HCT116 (cell line): ENCODE data around the gene SPTBN4. TPM values are rescaled to one million over a fixed set of nuclear protein-coding genes. Genes with fewer than 3 reads are reported as not detected.

Source experiments
- ATAC-seq: fragments of 200-7000 bp; cut with Tn5 transposase; 2 replicates; pipeline ENCODE4 v1.9.1; 2020; ENCODE audit warnings: mild to moderate bottlenecking, moderate library complexity
- BruUV-seq: library from RNA; stranded (reverse); fragments of 400-500 nt; replicated peaks from 2 replicates; lab custom pipeline; 2021; lab: Mats Ljungman, UMichigan
- CTCF ChIA-PET: fragments of 300-600 bp; sonication (Branson Sonifier 250); formaldehyde crosslinking; loops from one replicate; lab custom pipeline; 2021; ENCODE audit warnings: antibody characterized with exemption; lab: Charles Lee
- POLR2A ChIA-PET: fragments of 300-600, 350-600 bp; sonication (Branson Sonifier 250); formaldehyde crosslinking; loops from one replicate; lab custom pipeline; 2021; ENCODE audit warnings: antibody characterized with exemption; lab: Charles Lee
- RAD21 ChIA-PET, 2 experiments: fragments of 300-600 bp; sonication (Branson Sonifier 250); formaldehyde crosslinking; loops; one replicate each; lab custom pipeline; 2023; ENCODE audit warnings: low total read pairs in 2 of 2; ENCODE audit not compliant: uncharacterized antibody in 2 of 2, unreplicated experiment in 2 of 2, low non-redundant PET in 1 of 2; lab: Charles Lee
- DNase-seq: peaks from one replicate; pipeline ENCODE4 v3.0.0-alpha.2; 2010; ENCODE audit warnings: low read depth, low spot score
- H2AFZ ChIP-seq: fragments of 200-600 bp; shearing (Covaris generic), sonication (generic); 2 replicates; pipeline ENCODE4 v1.6.1; 2017; ENCODE audit warnings: low read depth, mixed run types, mixed read lengths, antibody characterized with exemption, low read length; ENCODE audit not compliant: poor library complexity, severe bottlenecking
- H3K27ac ChIP-seq: 2 replicates; pipeline ENCODE4 v1.5.1; 2012; ENCODE audit warnings: low read depth, low read length
- H3K27me3 ChIP-seq: fragments of 200-600 bp; sonication (generic); 2 replicates; pipeline ENCODE4 v1.6.1; 2016; ENCODE audit warnings: mixed run types, low read length, mixed read lengths; ENCODE audit not compliant: insufficient read depth
- H3K36me3 ChIP-seq, 2 experiments: fragments of 200-500 bp in 1 of 2; fragments of 200-600 bp in 1 of 2; sonication (Bioruptor generic) in 1 of 2; sonication (generic) in 1 of 2; 2 replicates each; pipeline versions ENCODE4 v1.5.1 to v1.6.1; 2014 to 2016; ENCODE audit warnings: low read length in 2 of 2, inconsistent platforms in 1 of 2, mixed read lengths in 1 of 2, mixed run types in 1 of 2; ENCODE audit not compliant: insufficient read depth in 2 of 2, control insufficient read depth in 1 of 2
- H3K4me1 ChIP-seq, 2 experiments: fragments of 200-600 bp in 1 of 2; sonication (generic) in 1 of 2; 2 replicates each; pipeline versions ENCODE4 v1.5.1 to v1.6.1; 2012 to 2017; ENCODE audit warnings: low read length in 2 of 2, inconsistent platforms in 1 of 2, mild to moderate bottlenecking in 1 of 2, mixed read lengths in 1 of 2, mixed run types in 1 of 2, moderate library complexity in 1 of 2; ENCODE audit not compliant: insufficient read depth in 2 of 2, control insufficient read depth in 1 of 2
- H3K4me2 ChIP-seq: fragments of 200-600 bp; sonication (generic); 2 replicates; pipeline ENCODE4 v1.6.1; 2017; ENCODE audit warnings: mixed run types, low read length, mixed read lengths
- H3K4me3 ChIP-seq, 2 experiments: fragments of 200-600 bp in 1 of 2; sonication (generic) in 1 of 2; replicated peaks in 1 of 2; 2 replicates each; pipeline ENCODE4 v1.5.1; 2011 to 2016; ENCODE audit warnings: low read length in 2 of 2, control low read depth in 1 of 2, low read depth in 1 of 2, mild to moderate bottlenecking in 1 of 2, mixed read lengths in 1 of 2, mixed run types in 1 of 2
- H3K79me2 ChIP-seq: fragments of 200-600 bp; sonication (generic); 2 replicates; pipeline ENCODE4 v1.6.1; 2017; ENCODE audit warnings: mild to moderate bottlenecking, mixed run types, low read length, moderate library complexity, mixed read lengths; ENCODE audit not compliant: insufficient read depth
- H3K9ac ChIP-seq: fragments of 200-600 bp; sonication (generic); 2 replicates; pipeline ENCODE4 v1.6.1; 2016; ENCODE audit warnings: low read length, mixed read lengths
- H3K9me2 ChIP-seq: fragments of 200-600 bp; sonication (generic), shearing (Covaris generic); 2 replicates; pipeline ENCODE4 v1.6.1; 2017; ENCODE audit warnings: mixed run types, mild to moderate bottlenecking, moderate library complexity; ENCODE audit not compliant: insufficient read depth
- H3K9me3 ChIP-seq, 2 experiments: fragments of 200-500 bp in 1 of 2; fragments of 200-600 bp in 1 of 2; sonication (Bioruptor generic) in 1 of 2; sonication (generic) in 1 of 2; 2 replicates each; pipeline ENCODE4 v1.6.1; 2014 to 2017; ENCODE audit warnings: low read length in 2 of 2, mixed read lengths in 2 of 2, inconsistent platforms in 1 of 2, low read depth in 1 of 2, mild to moderate bottlenecking in 1 of 2, mixed run types in 1 of 2, moderate library complexity in 1 of 2; ENCODE audit not compliant: control insufficient read depth in 1 of 2, insufficient read depth in 1 of 2
- H4K20me1 ChIP-seq: fragments of 200-600 bp; sonication (generic), shearing (Covaris generic); 2 replicates; pipeline ENCODE4 v1.6.1; 2017; ENCODE audit warnings: mixed run types, mild to moderate bottlenecking, moderate library complexity; ENCODE audit not compliant: insufficient read depth
- CBX3 ChIP-seq: IDR thresholded peaks from 2 replicates; pipeline ENCODE4 v1.6.1; 2012; ENCODE audit warnings: low read depth
- CEBPB ChIP-seq: IDR thresholded peaks from 2 replicates; pipeline ENCODE4 v1.6.1; 2012; ENCODE audit warnings: low read depth
- CTCF ChIP-seq, 3 experiments: fragments of 200-600 bp in 1 of 3; sonication (generic) in 1 of 3; IDR thresholded peaks in 2 of 3; conservative IDR thresholded peaks in 1 of 3; 2 replicates each; pipeline ENCODE4 v1.5.1; 2012 to 2017; ENCODE audit warnings: low read depth in 2 of 3, low read length in 2 of 3, antibody characterized with exemption in 1 of 3, borderline replicate concordance in 1 of 3, control low read depth in 1 of 3, mild to moderate bottlenecking in 1 of 3, mixed read lengths in 1 of 3, mixed run types in 1 of 3, moderate library complexity in 1 of 3; ENCODE audit not compliant: insufficient read depth in 1 of 3
- EGR1 ChIP-seq: IDR thresholded peaks from 2 replicates; pipeline ENCODE4 v1.6.1; 2012; ENCODE audit warnings: low read depth
- ELF1 ChIP-seq: IDR thresholded peaks from 2 replicates; pipeline ENCODE4 v1.6.1; 2012; ENCODE audit warnings: low read depth, borderline replicate concordance
- EZH2 ChIP-seq: fragments of 200-600 bp; sonication (generic); IDR thresholded peaks from 2 replicates; pipeline ENCODE4 v1.6.1; 2017; ENCODE audit warnings: antibody characterized with exemption, mixed run types
- EZH2phosphoT487 ChIP-seq: fragments of 200-600 bp; IDR thresholded peaks from 2 replicates; pipeline ENCODE4 v1.6.1; 2018; ENCODE audit warnings: antibody characterized with exemption, borderline replicate concordance
- FOSL1 ChIP-seq: IDR thresholded peaks from 2 replicates; pipeline ENCODE4 v1.6.1; 2012; ENCODE audit warnings: low read depth
- JUND ChIP-seq: IDR thresholded peaks from 2 replicates; pipeline ENCODE4 v1.6.1; 2012
- MAX ChIP-seq: IDR thresholded peaks from 2 replicates; pipeline ENCODE4 v1.6.1; 2012
- POLR2AphosphoS5 ChIP-seq: IDR thresholded peaks from 2 replicates; pipeline ENCODE4 v1.6.1; 2011; ENCODE audit warnings: mild to moderate bottlenecking, low read depth, low read length, moderate library complexity
- RAD21 ChIP-seq: IDR thresholded peaks from 2 replicates; pipeline ENCODE4 v1.6.1; 2012; ENCODE audit warnings: low read depth, mild to moderate bottlenecking
- SIN3A ChIP-seq: IDR thresholded peaks from 2 replicates; pipeline ENCODE4 v1.6.1; 2012; ENCODE audit warnings: low read depth
- SP1 ChIP-seq: IDR thresholded peaks from 2 replicates; pipeline ENCODE4 v1.6.1; 2012; ENCODE audit warnings: low read depth
- TCF7L2 ChIP-seq: IDR thresholded peaks from 2 replicates; pipeline ENCODE4 v1.7.0; 2011; ENCODE audit warnings: borderline replicate concordance, inconsistent platforms; ENCODE audit not compliant: insufficient read depth, insufficient read length; ENCODE audit errors: extremely low read depth
- YY1 ChIP-seq: IDR thresholded peaks from 2 replicates; pipeline ENCODE4 v1.6.1; 2011; ENCODE audit warnings: low read length, low read depth, moderate library complexity, mild to moderate bottlenecking; ENCODE audit not compliant: insufficient replicate concordance; ENCODE audit errors: extremely low read depth
- intact Hi-C: fragments of 100-400 bp; cut with micrococcal nuclease; formaldehyde crosslinking; loops from 2 replicates; pipeline ENCODE4 v1.10.0; 2022
- total RNA-seq: library from RNA; stranded (reverse); gene quantifications from one replicate; pipeline ENCODE4 v1.2.1, GENCODE V29; 2021; ENCODE audit not compliant: unreplicated experiment
- TF ChIP-seq, protein P1 (sequence below): IDR thresholded peaks from 2 replicates; pipeline ENCODE4 v1.6.1; 2012
- TF ChIP-seq, protein P2 (sequence below): IDR thresholded peaks from 2 replicates; pipeline ENCODE4 v1.6.1; 2012; ENCODE audit warnings: low read depth

Gene SPTBN4
- total RNA-seq, 1 experiment from 2014 or later: 4.6 TPM

GRCh38 chr19:40553885-40554857, 87.4 kb downstream of the SPTBN4 start:
- Histone ChIP-seq H3K4me3 (no peak overlapping the region), H2AFZ (no peak overlapping the region), H4K20me1 (no peaks in the 10 kb centered on the region), H3K4me1 (peaks cover 4 to 5% of the 10 kb centered on the region in 2 experiments), H3K4me2 (no peak overlapping the region), H3K27me3 (no peaks in the 10 kb centered on the region), H3K9me3 (no peaks in the 10 kb centered on the region), H3K9me2 (no peaks in the 10 kb centered on the region), H3K9ac (no peak overlapping the region), H3K27ac (no peak overlapping the region; the same call in 1 of the 2 replicates), H3K36me3 (no peaks in the 10 kb centered on the region), H3K79me2 (no peaks in the 10 kb centered on the region)
- ATAC-seq (no peak), DNase-seq (no peak)
- TF ChIP-seq EZH2: no peak
- no peak for TF ChIP-seq EGR1
- TF ChIP-seq ELF1: no peak
- no peak for TF ChIP-seq SP1
- no peak for TF ChIP-seq MAX
- no peak for TF ChIP-seq POLR2AphosphoS5
- no peak for TF ChIP-seq CEBPB
- no peak for TF ChIP-seq CBX3
- TF ChIP-seq, protein P1, sequence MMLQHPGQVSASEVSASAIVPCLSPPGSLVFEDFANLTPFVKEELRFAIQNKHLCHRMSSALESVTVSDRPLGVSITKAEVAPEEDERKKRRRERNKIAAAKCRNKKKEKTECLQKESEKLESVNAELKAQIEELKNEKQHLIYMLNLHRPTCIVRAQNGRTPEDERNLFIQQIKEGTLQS: no peak
- no peak for TF ChIP-seq FOSL1
- TF ChIP-seq, protein P2, sequence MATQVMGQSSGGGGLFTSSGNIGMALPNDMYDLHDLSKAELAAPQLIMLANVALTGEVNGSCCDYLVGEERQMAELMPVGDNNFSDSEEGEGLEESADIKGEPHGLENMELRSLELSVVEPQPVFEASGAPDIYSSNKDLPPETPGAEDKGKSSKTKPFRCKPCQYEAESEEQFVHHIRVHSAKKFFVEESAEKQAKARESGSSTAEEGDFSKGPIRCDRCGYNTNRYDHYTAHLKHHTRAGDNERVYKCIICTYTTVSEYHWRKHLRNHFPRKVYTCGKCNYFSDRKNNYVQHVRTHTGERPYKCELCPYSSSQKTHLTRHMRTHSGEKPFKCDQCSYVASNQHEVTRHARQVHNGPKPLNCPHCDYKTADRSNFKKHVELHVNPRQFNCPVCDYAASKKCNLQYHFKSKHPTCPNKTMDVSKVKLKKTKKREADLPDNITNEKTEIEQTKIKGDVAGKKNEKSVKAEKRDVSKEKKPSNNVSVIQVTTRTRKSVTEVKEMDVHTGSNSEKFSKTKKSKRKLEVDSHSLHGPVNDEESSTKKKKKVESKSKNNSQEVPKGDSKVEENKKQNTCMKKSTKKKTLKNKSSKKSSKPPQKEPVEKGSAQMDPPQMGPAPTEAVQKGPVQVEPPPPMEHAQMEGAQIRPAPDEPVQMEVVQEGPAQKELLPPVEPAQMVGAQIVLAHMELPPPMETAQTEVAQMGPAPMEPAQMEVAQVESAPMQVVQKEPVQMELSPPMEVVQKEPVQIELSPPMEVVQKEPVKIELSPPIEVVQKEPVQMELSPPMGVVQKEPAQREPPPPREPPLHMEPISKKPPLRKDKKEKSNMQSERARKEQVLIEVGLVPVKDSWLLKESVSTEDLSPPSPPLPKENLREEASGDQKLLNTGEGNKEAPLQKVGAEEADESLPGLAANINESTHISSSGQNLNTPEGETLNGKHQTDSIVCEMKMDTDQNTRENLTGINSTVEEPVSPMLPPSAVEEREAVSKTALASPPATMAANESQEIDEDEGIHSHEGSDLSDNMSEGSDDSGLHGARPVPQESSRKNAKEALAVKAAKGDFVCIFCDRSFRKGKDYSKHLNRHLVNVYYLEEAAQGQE: no peak
- TF ChIP-seq EZH2phosphoT487: no peak
- TF ChIP-seq JUND: no peak
- no peak for TF ChIP-seq TCF7L2
- TF ChIP-seq YY1: no peak
- no peak for TF ChIP-seq RAD21
- no peak for TF ChIP-seq SIN3A
- TF ChIP-seq CTCF (IDR thresholded peaks at IDR 0.05 in 2 of 3, conservative IDR thresholded peaks at IDR 0.05 in 1 of 3; ENCODE audit: borderline replicate concordance in 1 of 3, insufficient read depth in 1 of 3, low read depth in 2 of 3, low read length in 2 of 3): no peak
- no TSS peak for BruUV-seq
- POLR2A ChIA-PET: no interaction called here
- intact Hi-C loops: no loop called here
- CTCF ChIA-PET: interaction anchor here (0.6 kb wide), 1 partner anchor 8 kb away, joined by 3 read pairs; no protein-coding TSS in a partner anchor
- RAD21 ChIA-PET: no interaction called here
